ENCODE data around the gene USP12. TPM values are rescaled to one million over a fixed set of nuclear protein-coding genes. Genes with fewer than 3 reads are reported as not detected.
A peak's percentile ranks its signal among the peaks of the same experiment; 100 is the strongest.

USP12 gene
- total RNA-seq, 4 donors from 2014 or later = 25.9 to 57.2 (median 47.8) TPM

GRCh38 chr13:27159806-27160563 lies 11.6 kb downstream of the USP12 start:
- in situ Hi-C loops (cut with MboI; ENCODE audit: low pct_ligation_motif_present in 1 of 4, low pct_unique_long_range_greater_than_20kb in 1 of 4, low sequenced_read_pairs in 3 of 4) (loop anchor here in 2 of 4 donors (25.0 kb wide), 2 partner anchors 102 to 173 kb away; partner anchors contain the start of genes RASL11A (in 1 of the 2) and RPL21 (in 1 of the 2)), intact Hi-C loops (cut with DNase I; ENCODE audit: low total_unique reads) (loop anchor here (10.0 kb wide), 1 partner anchor 135 kb away; no protein-coding TSS in a partner anchor)
- H3K4me3 ChIP-seq = no peak overlapping the region
- H3K4me1 ChIP-seq = peaks cover 0 to 58% (median 14%) of the 10 kb centered on the region in 4 donors
- TF ChIP-seq EP300 (IDR thresholded peaks at IDR 0.05; ENCODE audit: low read depth) (no peak), POLR2AphosphoS5 (IDR thresholded peaks at IDR 0.05) (no peak), CTCF (IDR thresholded peaks at IDR 0.05) (no peak), POLR2A (IDR thresholded peaks at IDR 0.05) (no peak)
- DNase-seq = no peak
- no peaks in the 10 kb centered on the region for H3K9me3 ChIP-seq
- 78 to 81% methylated on average over 5 of the region's 5 CpGs for WGBS, 2 donors (ENCODE audit: low coverage in 1 of 2)
- H3K27ac ChIP-seq = peak overlapping the region in 2 of 4 donors; percentile 51 to 71
- H3K36me3 ChIP-seq = no peaks in the 10 kb centered on the region
- no peaks in the 10 kb centered on the region for H3K27me3 ChIP-seq

- Histone ChIP-seq H3K9me3 (no peaks in the 10 kb centered on the region), H3K36me3 (no peaks in the 10 kb centered on the region), H3K4me3 (no peak overlapping the region), H3K4me1 (peaks cover 0 to 56% (median 15%) of the 10 kb centered on the region in 4 donors), H3K27ac (no peak overlapping the region), H3K27me3 (no peaks in the 10 kb centered on the region)
- intact Hi-C loops (cut with DNase I; ENCODE audit: low total_unique reads) (no loop called here), in situ Hi-C loops (cut with MboI; ENCODE audit: low pct_ligation_motif_present in 1 of 4, low pct_unique_long_range_greater_than_20kb in 1 of 4, low sequenced_read_pairs in 3 of 4) (loop anchor here in 2 of 4 donors (25.0 kb wide), 2 partner anchors 104 to 171 kb away; partner anchors contain the start of genes RASL11A (in 1 of the 2) and RPL21 (in 1 of the 2))
- TF ChIP-seq POLR2A (IDR thresholded peaks at IDR 0.05) (no peak), EP300 (IDR thresholded peaks at IDR 0.05; ENCODE audit: low read depth) (no peak), CTCF (IDR thresholded peaks at IDR 0.05) (no peak), POLR2AphosphoS5 (IDR thresholded peaks at IDR 0.05) (no peak)
- DNase-seq = no peak
- 80 to 93% methylated on average over 3 to 5 of the region's 5 CpGs for WGBS, 2 donors (ENCODE audit: low coverage in 1 of 2)
These were observed 13.3 kb downstream of the USP12 start for GRCh38 chr13:27158335-27158734.

- intact Hi-C loops (cut with DNase I; ENCODE audit: low total_unique reads) = no loop called here
- no peak for DNase-seq
- Histone ChIP-seq H3K4me3 (no peak overlapping the region), H3K4me1 (peaks cover 13 to 60% (median 25%) of the 10 kb centered on the region in 4 donors), H3K27ac (peak overlapping the region; percentile 49 to 65 (median 62)), H3K36me3 (no peaks in the 10 kb centered on the region), H3K9me3 (no peaks in the 10 kb centered on the region), H3K27me3 (no peaks in the 10 kb centered on the region)
- TF ChIP-seq CTCF (IDR thresholded peaks at IDR 0.05) (no peak), POLR2A (IDR thresholded peaks at IDR 0.05) (no peak), EP300 (IDR thresholded peaks at IDR 0.05; ENCODE audit: low read depth) (no peak), POLR2AphosphoS5 (IDR thresholded peaks at IDR 0.05) (peak in 2 of 3 donors; percentile 14 to 42)
- in situ Hi-C loops (cut with MboI; ENCODE audit: low pct_ligation_motif_present in 1 of 4, low pct_unique_long_range_greater_than_20kb in 1 of 4, low sequenced_read_pairs in 3 of 4) = loop anchor here in 2 of 4 donors (25.0 kb wide), 2 partner anchors 110 to 165 kb away; partner anchors contain the start of genes RASL11A (in 1 of the 2) and RPL21 (in 1 of the 2)
- WGBS, 2 donors (ENCODE audit: low coverage in 1 of 2) = 0 to 41% methylated on average over 1 to 4 of the region's 4 CpGs
These were observed 19.6 kb downstream of the USP12 start for GRCh38 chr13:27151798-27152599.

- Histone ChIP-seq H3K4me3 (no peak overlapping the region), H3K9me3 (no peaks in the 10 kb centered on the region), H3K36me3 (no peaks in the 10 kb centered on the region), H3K4me1 (peaks cover 13 to 76% (median 24%) of the 10 kb centered on the region in 4 donors), H3K27me3 (no peaks in the 10 kb centered on the region), H3K27ac (no peak overlapping the region)
- intact Hi-C loops (cut with DNase I; ENCODE audit: low total_unique reads) (no loop called here), in situ Hi-C loops (cut with MboI; ENCODE audit: low pct_ligation_motif_present in 1 of 4, low pct_unique_long_range_greater_than_20kb in 1 of 4, low sequenced_read_pairs in 3 of 4) (loop anchor here in 2 of 4 donors (25.0 kb wide), 2 partner anchors 113 to 162 kb away; partner anchors contain the start of genes RASL11A (in 1 of the 2) and RPL21 (in 1 of the 2))
- no peak for TF ChIP-seq EP300 (IDR thresholded peaks at IDR 0.05; ENCODE audit: low read depth)
- TF ChIP-seq CTCF (IDR thresholded peaks at IDR 0.05) = no peak
- TF ChIP-seq POLR2AphosphoS5 (IDR thresholded peaks at IDR 0.05) = no peak
- TF ChIP-seq POLR2A (IDR thresholded peaks at IDR 0.05) = no peak
- DNase-seq = no peak
- WGBS, 2 donors (ENCODE audit: low coverage in 1 of 2) = 89 to 95% methylated on average over 6 of the region's 6 CpGs
These were observed 21.9 kb downstream of the USP12 start for GRCh38 chr13:27149702-27150101.
